Neural progenitor cell (in vitro differentiated cells): ENCODE measurements around the gene USP46.

Source experiments
- CTCF ChIP-seq: fragments of 200-600 bp; sonication (generic); IDR thresholded peaks from 2 replicates; pipeline ENCODE4 v1.5.1; 2017; ENCODE audit warnings: antibody characterized with exemption, mild to moderate bottlenecking
- EZH2phosphoT487 ChIP-seq: fragments of 200-600 bp; sonication (generic); IDR thresholded peaks from 2 replicates; pipeline ENCODE4 v1.6.1; 2017; ENCODE audit warnings: antibody characterized with exemption

GRCh38 chr4:52633846-52634245, 25.3 kb downstream of the USP46 start:
- TF ChIP-seq CTCF (no peak), EZH2phosphoT487 (no peak)
